BLaER1 (cell line): ENCODE measurements around the gene EHD3.

Source experiments
- H3K27ac ChIP-seq: shearing (Covaris generic); formaldehyde crosslinking; 2 replicates; pipeline ENCODE4 v1.8.1; 2022
- H3K27me3 ChIP-seq: shearing (Covaris generic); formaldehyde crosslinking; 2 replicates; pipeline ENCODE4 v1.8.1; 2022
- H3K36me3 ChIP-seq: shearing (Covaris generic); formaldehyde crosslinking; 2 replicates; pipeline ENCODE4 v1.8.1; 2022
- H3K4me1 ChIP-seq: shearing (Covaris generic); formaldehyde crosslinking; 2 replicates; pipeline ENCODE4 v1.8.1; 2022
- H3K4me2 ChIP-seq: shearing (Covaris generic); formaldehyde crosslinking; 2 replicates; pipeline ENCODE4 v1.8.1; 2022
- H3K4me3 ChIP-seq: shearing (Covaris generic); formaldehyde crosslinking; 2 replicates; pipeline ENCODE4 v1.8.1; 2022
- H3K9ac ChIP-seq: shearing (Covaris generic); formaldehyde crosslinking; 2 replicates; pipeline ENCODE4 v1.8.1; 2022
- H3K9me3 ChIP-seq: shearing (Covaris generic); formaldehyde crosslinking; 2 replicates; pipeline ENCODE4 v1.8.1; 2022
- H4K20me1 ChIP-seq: shearing (Covaris generic); formaldehyde crosslinking; 2 replicates; pipeline ENCODE4 v1.8.1; 2022
- Cebpa-rat ChIP-seq: shearing (Covaris generic); IDR thresholded peaks from 2 replicates; pipeline ENCODE4 v1.8.1; 2022

EHD3 gene

DNA sequence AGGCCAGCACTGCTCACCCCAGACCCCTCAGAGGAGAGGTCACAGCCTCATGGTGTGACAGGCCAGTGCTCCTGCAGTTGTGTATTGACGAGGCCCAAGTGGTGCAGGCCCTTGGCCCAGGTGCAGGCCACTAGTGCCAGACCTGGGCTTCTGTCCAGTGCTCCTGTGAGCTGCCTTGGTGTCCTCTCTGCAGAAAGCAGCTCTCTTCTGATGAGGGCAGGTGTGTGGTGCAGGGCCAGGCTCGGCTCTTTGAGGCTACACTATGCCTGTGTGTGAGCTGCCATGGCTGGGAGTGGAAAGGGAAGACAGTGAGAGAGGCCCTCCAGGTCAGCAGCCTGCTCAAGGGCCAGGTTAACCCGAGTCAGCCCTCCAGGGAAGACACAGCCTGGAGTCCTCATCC is 17.1 kb downstream of the EHD3 start:
- H3K4me1 ChIP-seq = peaks cover 64% of the 10 kb centered on the region
- no peak for TF ChIP-seq Cebpa-rat
- peaks cover 21% of the 10 kb centered on the region for H3K36me3 ChIP-seq
- no peaks in the 10 kb centered on the region for H3K27me3 ChIP-seq
- no peak overlapping the region for H3K4me2 ChIP-seq
- H3K9ac ChIP-seq = no peak overlapping the region
- no peaks in the 10 kb centered on the region for H3K9me3 ChIP-seq
- H3K27ac ChIP-seq = 0 out of 2 replicates have a peak overlapping the region, but pooled peaks have one; percentile 30
- no peaks in the 10 kb centered on the region for H4K20me1 ChIP-seq
- H3K4me3 ChIP-seq = no peak overlapping the region

DNA sequence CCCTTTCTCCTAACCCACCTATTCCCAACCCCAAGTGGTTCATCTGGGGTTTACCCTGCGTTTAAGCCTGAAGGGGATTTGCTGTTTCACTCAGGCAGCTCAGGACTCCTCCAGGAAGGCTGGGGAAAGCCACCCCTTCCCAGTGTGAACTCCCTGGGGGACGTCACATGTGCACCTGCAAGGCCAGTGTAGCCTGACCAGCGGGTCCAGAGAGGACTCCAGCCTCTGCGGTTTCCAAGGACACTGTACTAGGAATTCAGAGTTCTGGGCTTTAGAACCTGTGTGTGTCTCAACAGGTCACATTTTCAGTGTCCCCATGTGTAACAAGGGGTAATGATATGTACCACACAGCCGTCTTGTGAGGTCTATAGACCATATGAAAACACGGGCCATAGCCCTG is 17.9 kb downstream of the EHD3 start:
- Histone ChIP-seq H3K27ac (0 out of 2 replicates have a peak overlapping the region, but pooled peaks have one; percentile 30), H4K20me1 (no peaks in the 10 kb centered on the region), H3K9me3 (no peaks in the 10 kb centered on the region), H3K4me3 (no peak overlapping the region), H3K4me2 (peak overlapping the region; percentile 22; the same call in 1 of the 2 replicates), H3K36me3 (peaks cover 18% of the 10 kb centered on the region), H3K9ac (no peak overlapping the region), H3K27me3 (no peaks in the 10 kb centered on the region), H3K4me1 (peaks cover 64% of the 10 kb centered on the region)
- no peak for TF ChIP-seq Cebpa-rat

DNA sequence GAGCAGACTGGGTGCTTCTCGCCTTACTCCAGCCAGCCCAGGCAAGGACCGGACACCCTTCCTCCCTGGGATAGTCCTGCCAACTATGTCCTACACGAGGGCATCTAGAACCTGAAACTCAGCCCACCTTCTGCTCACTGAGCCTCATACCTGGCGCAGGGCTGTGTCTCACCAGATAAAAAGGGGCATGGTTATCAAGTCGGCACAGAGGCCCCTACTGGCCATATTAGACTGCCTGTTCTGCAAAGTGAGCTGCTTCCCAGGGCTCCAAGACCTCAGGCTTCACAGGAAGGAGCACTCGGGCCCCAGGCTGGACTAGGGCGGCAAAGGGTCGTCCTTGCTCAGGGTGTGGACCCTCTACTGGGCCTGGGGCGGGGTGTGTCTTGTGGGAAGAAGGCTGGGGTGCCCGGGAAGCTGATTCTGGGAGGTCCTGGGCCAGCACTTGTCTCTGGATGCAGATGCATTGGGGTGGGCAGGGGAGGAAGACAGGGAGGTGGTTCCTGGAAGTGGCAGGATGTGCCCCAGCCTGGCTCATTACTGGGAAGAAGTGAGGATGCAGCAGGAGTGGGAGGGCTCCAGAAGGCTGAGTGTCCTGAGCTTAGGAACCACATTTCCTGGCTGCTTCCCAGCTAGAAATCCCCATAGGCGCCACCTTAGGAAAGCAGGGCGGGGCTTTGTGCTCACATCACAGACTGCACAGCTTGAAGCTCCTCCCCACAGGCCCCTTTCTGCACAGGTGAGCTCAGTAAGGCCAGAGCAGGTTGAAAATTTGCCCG is 19.6 kb downstream of the EHD3 start:
- Histone ChIP-seq H3K27ac (no peak overlapping the region), H3K4me3 (no peak overlapping the region), H3K9me3 (no peaks in the 10 kb centered on the region), H3K4me1 (peaks cover 71% of the 10 kb centered on the region), H3K4me2 (no peak overlapping the region), H3K27me3 (no peaks in the 10 kb centered on the region), H3K9ac (no peak overlapping the region), H4K20me1 (no peaks in the 10 kb centered on the region), H3K36me3 (peaks cover 11% of the 10 kb centered on the region)
- no peak for TF ChIP-seq Cebpa-rat

GRCh38 chr2:31254237-31255203 is 20.6 kb downstream of the EHD3 start:
- Histone ChIP-seq H3K4me3 (no peak overlapping the region), H3K27me3 (no peaks in the 10 kb centered on the region), H3K4me2 (peak overlapping the region; percentile 60), H3K4me1 (peaks cover 77% of the 10 kb centered on the region), H3K36me3 (peaks cover 1% of the 10 kb centered on the region; the same call in 1 of the 2 replicates), H3K9me3 (no peaks in the 10 kb centered on the region), H4K20me1 (no peaks in the 10 kb centered on the region), H3K9ac (peak overlapping the region; percentile 9; the same call in 1 of the 2 replicates), H3K27ac (no peak overlapping the region)
- no peak for TF ChIP-seq Cebpa-rat

- H3K36me3 ChIP-seq = peaks cover 6% of the 10 kb centered on the region
- no peak overlapping the region for H3K4me3 ChIP-seq
- H3K27ac ChIP-seq = peak overlapping the region; percentile 20; the same call in 1 of the 2 replicates
- H3K4me1 ChIP-seq = peaks cover 73% of the 10 kb centered on the region
- no peaks in the 10 kb centered on the region for H3K27me3 ChIP-seq
- H3K4me2 ChIP-seq = peak overlapping the region; percentile 60
- 0 out of 2 replicates have a peak overlapping the region, but pooled peaks have one; percentile 9 for H3K9ac ChIP-seq
- H3K9me3 ChIP-seq = no peaks in the 10 kb centered on the region
- no peak for TF ChIP-seq Cebpa-rat
- no peaks in the 10 kb centered on the region for H4K20me1 ChIP-seq
These were observed 22.1 kb downstream of the EHD3 start for GRCh38 chr2:31255911-31256571.

- Histone ChIP-seq H3K4me3 (no peak overlapping the region), H3K27me3 (no peaks in the 10 kb centered on the region), H3K9ac (no peak overlapping the region), H3K4me1 (peaks cover 69% of the 10 kb centered on the region), H3K27ac (no peak overlapping the region), H3K36me3 (peaks cover 14% of the 10 kb centered on the region), H3K4me2 (peak overlapping the region; percentile 60), H4K20me1 (no peaks in the 10 kb centered on the region), H3K9me3 (no peaks in the 10 kb centered on the region)
- TF ChIP-seq Cebpa-rat = no peak
These were observed 22.8 kb downstream of the EHD3 start for GRCh38 chr2:31256611-31257382.

GRCh38 chr2:31258351-31258750 is 24.4 kb downstream of the EHD3 start:
- Histone ChIP-seq H4K20me1 (no peaks in the 10 kb centered on the region), H3K4me3 (no peak overlapping the region), H3K9ac (no peak overlapping the region), H3K4me2 (peak overlapping the region; percentile 56), H3K27me3 (no peaks in the 10 kb centered on the region), H3K36me3 (peaks cover 17% of the 10 kb centered on the region), H3K9me3 (no peaks in the 10 kb centered on the region), H3K4me1 (peaks cover 65% of the 10 kb centered on the region), H3K27ac (no peak overlapping the region)
- TF ChIP-seq Cebpa-rat = no peak

- peaks cover 59% of the 10 kb centered on the region for H3K4me1 ChIP-seq
- H3K4me3 ChIP-seq = no peak overlapping the region
- no peak for TF ChIP-seq Cebpa-rat
- H3K27me3 ChIP-seq = no peaks in the 10 kb centered on the region
- no peak overlapping the region for H3K9ac ChIP-seq
- no peak overlapping the region for H3K27ac ChIP-seq
- peak overlapping the region; percentile 56 for H3K4me2 ChIP-seq
- H4K20me1 ChIP-seq = no peaks in the 10 kb centered on the region
- H3K9me3 ChIP-seq = no peaks in the 10 kb centered on the region
- peaks cover 17% of the 10 kb centered on the region for H3K36me3 ChIP-seq
These were observed 25.1 kb downstream of the EHD3 start for GRCh38 chr2:31259075-31259474.

DNA sequence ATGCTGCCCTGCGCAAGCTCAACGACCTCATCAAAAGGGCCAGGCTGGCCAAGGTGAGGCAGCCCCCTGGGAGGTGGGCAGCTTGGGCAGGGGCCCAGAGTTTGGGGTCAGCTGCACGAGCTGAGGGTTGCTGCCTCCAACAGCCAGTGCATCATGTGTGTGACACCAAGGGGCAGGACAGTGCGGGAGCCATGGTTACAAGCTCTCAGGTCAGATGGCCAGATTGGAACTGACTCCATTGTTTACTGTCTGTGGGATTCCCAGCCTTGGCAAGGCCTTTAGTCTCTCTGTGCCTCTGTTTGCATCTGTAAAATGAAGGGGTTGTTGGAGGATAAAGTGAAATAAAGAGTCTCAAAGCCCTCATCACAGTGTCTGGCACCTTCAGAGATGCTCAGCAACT is 26.9 kb downstream of the EHD3 start:
- Histone ChIP-seq H4K20me1 (no peaks in the 10 kb centered on the region), H3K9ac (no peak overlapping the region), H3K27ac (no peak overlapping the region), H3K4me2 (no peak overlapping the region), H3K36me3 (peaks cover 18% of the 10 kb centered on the region), H3K4me3 (no peak overlapping the region), H3K27me3 (no peaks in the 10 kb centered on the region), H3K4me1 (peaks cover 41% of the 10 kb centered on the region), H3K9me3 (no peaks in the 10 kb centered on the region)
- no peak for TF ChIP-seq Cebpa-rat
